CD4-positive, alpha-beta T cell treated with Interleukin-2 at 100 ng/mL for 4 hours (primary cell): ENCODE measurements around the gene TMEM95.
A peak's percentile ranks its signal among the peaks of the same experiment; 100 is the strongest.

Source experiments
- DNase-seq: peaks from one replicate; pipeline ENCODE4 v3.0.0-alpha.2; 2020; ENCODE audit warnings: low spot score

The TMEM95 gene, protein sequence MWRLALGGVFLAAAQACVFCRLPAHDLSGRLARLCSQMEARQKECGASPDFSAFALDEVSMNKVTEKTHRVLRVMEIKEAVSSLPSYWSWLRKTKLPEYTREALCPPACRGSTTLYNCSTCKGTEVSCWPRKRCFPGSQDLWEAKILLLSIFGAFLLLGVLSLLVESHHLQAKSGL

DNA sequence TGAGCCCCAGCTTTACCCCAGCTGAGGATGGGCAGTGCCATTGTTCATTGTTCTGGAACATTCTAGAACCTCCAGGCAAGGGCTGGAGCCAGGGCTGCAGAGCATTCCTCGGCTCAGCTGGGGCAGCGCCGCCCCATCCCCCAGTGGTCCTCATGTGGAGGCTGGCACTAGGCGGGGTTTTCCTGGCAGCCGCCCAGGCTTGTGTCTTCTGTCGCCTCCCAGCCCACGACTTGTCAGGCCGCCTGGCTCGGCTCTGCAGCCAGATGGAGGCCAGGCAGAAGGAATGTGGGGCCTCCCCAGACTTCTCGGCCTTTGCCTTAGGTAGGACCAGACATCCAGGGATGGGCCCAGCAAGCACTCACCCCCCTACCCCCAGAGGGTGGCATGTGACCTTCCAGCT, at the start of gene TMEM95:
TSS of gene TMEM95 (plus strand) at position 104 of the 400 bp plus-strand sequence. CDS start at position 153, 49 bp downstream.
- DNase-seq = no peak

DNA sequence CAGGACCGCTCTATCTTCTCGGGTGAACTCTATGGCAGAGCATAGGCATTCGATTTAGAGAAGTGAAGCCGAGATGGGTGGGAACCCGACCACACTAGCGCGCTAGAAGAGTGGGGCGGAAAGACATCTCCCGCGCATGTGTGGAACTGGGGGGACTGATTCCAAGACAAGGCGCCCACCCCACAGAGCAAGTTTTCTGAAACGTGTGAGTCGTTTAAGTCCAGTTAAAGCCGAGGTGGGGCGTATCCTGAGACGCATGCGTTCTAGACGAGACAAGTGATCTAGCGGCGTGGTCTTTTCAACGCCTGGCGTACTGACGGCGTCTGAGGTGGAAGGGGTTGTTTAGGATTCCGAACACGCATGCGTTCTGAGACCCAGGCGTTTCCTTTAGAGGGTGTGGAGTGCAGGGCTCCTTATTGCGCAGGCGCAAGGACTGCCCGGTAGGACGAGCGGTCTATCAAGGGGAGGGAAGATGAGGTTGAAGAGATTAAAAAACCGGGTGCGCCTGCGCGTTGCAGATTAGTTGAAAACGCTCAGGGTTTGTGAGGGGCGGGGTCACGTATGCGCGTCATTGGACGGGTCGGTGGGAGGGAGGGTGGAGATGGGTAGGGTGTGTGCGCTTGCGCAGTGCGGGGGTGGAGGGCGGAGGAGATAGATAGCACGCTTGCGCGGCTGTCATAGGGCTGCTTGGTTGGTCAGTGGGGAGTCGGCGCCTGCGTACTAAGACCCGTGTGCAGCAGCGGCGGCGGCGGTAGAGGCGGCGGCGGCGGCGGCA, 47.9 kb upstream of the TMEM95 start, which contains the start of gene EIF5A:
TSS of gene EIF5A (plus strand) at position 718 of the 775 bp plus-strand sequence. CDS start 2,008 bp downstream, outside the sequence.
- DNase-seq = peak; percentile 100

DNA sequence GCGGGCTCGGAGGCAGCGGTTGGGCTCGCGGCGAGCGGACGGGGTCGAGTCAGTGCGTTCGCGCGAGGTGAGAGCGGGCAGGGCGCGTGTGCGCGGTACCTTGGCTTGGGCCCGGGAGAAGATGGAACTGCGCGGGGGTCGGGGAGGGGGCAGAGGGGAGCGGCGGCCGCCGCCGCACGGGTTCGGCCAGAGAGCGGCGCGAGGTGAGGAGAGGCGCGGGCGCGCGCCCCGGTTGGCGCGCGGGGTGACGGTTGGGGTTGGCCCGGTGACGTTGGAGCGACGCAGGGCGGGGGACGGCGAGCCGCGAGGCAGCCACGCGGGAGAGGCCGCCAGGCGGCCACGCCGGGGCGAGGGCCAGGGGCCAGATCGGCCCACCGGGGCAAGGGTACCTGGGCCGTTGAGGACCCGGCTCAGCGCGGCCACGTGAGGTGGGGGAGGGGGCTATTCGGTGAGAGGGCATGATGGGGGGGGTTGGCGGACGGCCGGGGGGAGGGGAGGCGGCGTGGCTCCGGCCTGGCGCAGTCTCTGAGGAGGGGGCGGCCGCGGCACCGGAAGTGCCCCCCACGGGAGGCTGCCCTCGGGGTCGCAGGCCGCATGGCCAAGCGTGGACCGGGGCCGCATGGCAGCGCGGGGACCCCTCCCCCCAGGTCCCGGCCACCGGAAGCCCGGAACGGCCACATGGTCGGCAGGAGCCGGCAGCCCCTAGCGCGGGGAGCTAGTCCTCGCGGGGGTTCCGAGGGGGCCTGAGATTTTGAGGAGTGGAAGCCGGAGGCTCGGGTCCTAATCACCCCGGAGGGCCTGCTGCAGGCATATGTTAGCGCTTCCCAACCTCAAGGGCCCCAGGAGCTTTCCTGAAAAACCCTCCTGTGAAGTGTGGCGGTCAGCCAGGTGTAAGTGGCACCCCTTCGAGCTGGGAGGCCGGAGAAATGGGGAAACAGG, 47.0 kb upstream of the TMEM95 start:
- peak; percentile 43 for DNase-seq

DNA sequence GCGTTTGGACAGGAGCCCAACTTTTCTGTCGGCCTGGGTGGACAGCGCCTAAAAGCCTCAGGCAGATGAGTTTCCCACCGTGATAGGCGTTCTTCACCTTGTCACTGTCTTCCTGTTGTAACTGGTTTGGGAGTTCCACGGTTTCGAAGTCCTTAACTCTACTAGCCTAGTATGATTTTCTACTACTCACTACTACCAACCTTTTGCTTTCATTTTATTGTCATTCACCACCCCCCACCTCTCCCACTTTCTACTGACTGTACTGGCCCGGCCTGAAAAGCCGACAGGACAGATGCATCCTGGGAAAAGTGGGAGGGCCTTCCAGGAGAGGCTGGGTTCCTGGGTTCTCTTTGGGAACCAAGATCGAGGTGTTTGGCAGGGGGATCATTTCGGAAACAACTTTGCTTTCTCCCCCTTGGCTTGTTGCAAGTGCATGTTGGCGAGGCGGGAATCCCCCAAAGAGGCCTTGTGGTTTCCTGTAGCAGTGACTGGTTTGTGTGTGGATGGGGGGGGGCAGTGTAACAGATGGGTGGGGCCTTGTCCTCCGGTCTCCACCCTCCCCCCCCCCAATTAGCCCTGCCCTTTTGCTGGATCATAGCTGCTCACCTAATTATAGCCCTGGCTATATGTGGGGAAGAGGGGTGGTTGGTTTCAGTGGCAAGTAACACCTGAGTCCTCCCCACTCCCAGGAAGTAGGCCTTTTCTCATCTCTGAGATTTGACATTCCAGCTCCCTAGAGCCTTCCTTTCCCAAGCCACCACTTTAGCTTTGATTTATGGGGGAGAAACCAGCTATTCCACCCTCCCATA, 46.1 kb upstream of the TMEM95 start:
- peak; percentile 93 for DNase-seq

DNA sequence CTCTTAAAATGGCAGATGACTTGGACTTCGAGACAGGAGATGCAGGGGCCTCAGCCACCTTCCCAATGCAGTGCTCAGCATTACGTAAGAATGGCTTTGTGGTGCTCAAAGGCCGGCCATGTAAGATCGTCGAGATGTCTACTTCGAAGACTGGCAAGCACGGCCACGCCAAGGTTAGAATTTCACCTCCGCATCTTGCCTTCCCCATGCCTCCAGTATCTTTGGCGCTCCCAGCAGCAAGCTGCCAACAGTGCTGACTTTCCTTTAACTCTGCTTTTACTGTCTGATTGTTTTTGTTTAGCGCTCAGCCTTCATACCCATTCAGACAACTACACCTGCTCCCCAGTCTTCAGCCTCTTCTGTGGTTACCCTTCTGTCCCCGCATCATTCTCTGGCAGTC, 45.3 kb upstream of the TMEM95 start:
- no peak for DNase-seq

DNA sequence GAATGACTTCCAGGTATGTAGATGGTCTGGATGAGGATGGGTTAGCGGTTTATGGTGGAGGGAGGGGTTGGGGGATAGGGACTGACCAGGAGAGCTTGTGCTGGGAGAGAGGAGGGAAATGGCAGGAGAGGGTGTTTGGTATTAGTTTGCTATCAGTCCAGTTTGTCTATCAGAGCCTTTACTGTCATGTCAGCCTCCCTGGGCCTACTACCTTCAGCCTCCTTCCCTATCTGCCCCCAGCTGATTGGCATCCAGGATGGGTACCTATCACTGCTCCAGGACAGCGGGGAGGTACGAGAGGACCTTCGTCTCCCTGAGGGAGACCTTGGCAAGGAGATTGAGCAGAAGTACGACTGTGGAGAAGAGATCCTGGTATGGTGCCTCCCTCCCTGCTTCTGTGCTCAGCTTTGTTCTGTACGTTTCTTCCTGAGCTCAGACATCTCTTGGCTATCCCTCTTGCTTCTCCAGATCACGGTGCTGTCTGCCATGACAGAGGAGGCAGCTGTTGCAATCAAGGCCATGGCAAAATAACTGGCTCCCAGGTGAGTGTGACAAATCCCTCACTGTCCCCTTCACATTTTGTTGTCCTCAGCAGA, 43.7 kb upstream of the TMEM95 start:
- no peak for DNase-seq

DNA sequence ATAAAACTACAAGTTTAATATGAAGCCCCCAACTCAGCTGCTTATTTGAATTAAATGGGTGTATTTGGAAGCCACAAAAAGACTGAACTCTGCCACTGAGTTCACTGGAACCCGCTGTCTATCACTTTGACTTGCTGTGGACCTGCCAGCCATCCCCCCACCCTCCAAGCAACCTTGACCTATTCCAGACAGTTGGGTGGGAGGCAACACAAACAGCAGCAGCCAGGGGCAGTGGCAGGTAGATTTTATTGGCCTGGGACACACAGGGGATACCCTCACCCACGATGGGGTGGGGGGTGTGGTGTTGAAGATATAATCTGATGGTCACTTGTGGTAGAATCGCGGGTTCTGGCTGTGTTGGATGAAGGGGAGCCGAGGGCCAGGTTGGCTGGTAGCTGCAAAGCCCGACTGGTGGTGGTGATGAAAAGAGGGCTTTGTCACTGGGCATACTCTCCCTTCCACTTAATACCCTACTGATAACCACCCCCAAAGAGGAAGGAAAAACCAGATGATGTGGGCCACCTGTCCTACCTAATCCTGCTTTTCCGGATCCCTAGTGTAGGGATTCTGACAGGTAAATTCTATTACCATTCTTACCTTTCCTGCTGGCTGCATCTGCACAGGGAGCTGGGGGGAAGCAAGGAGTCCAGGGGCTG, 42.4 kb upstream of the TMEM95 start:
- no peak for DNase-seq

DNA sequence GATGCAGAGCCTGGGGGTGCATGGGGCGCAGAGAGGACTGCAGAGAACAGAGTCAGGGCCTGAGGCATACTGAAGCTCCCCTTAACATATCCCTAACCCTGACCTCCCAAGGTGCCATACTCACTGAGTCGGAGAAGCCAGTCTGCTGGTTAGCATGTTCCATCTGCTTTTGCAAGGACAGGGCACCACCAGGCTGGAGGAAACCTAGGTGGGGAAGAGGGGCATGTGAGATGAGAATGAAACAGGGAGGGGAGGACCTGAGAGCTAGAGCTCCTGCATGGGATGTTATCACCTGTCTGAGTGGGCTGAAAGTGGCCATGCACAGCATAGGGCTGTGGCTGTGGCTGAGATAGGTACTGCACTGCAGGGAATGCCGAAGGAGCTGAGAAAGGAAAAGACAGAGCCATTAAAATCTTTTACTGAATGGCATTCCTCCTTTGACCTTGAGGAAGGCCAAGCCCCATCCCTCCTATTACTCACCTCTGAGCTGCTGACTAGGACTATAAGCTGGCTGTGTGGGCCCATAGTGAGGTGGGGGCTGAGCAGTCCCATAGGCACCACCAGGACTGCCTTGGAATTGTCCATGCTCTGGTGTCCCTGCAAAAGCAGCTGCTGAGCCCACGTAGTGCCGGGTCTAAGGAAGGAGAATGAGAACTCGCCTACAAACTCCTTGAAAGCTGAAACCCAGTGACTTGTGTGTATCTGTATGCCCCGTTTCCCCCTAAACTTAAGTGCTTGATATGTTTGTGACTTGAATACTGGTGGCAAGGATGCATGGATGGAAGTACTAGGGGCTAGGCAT, 41.7 kb upstream of the TMEM95 start:
- DNase-seq = no peak

DNA sequence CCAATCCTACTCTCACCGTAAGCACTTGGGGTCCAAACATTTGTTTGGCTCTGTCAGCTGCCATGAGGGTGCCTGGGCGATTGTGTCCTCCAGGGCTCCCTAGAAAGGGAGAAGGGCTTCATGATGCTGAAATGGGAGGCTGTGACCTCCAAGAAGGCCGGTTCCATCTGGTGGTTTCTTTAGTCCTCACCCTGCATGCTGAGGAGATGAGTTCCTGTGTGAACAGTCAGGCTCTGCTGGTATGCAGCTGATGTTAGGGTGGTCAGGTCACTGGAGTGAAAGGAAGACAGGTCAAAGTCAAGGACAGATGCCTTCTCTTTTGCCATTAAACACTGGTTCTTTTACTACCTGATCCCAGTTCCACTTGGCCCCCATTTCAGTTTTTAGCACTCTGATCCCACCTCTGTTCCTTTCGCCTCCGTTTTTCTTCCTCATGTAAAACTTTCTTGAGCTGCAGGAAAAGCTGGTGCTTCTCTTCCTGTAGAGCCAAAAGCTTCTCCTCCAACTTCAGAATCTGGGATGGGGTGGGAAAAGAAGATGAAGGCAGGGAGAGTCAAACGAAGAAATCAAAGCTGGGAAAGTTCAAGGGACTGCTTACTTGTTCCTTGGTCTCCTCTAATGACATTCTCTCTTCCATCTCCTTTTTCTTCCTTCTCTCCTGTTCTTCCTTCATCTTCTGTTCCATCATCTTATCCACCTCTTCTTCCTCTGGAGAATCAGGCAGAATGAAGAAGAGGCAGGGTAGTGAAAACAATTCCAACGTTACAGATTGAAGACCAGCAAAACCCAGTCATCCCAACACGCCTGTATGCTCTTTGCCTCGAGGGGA, 40.9 kb upstream of the TMEM95 start:
- no peak for DNase-seq

DNA sequence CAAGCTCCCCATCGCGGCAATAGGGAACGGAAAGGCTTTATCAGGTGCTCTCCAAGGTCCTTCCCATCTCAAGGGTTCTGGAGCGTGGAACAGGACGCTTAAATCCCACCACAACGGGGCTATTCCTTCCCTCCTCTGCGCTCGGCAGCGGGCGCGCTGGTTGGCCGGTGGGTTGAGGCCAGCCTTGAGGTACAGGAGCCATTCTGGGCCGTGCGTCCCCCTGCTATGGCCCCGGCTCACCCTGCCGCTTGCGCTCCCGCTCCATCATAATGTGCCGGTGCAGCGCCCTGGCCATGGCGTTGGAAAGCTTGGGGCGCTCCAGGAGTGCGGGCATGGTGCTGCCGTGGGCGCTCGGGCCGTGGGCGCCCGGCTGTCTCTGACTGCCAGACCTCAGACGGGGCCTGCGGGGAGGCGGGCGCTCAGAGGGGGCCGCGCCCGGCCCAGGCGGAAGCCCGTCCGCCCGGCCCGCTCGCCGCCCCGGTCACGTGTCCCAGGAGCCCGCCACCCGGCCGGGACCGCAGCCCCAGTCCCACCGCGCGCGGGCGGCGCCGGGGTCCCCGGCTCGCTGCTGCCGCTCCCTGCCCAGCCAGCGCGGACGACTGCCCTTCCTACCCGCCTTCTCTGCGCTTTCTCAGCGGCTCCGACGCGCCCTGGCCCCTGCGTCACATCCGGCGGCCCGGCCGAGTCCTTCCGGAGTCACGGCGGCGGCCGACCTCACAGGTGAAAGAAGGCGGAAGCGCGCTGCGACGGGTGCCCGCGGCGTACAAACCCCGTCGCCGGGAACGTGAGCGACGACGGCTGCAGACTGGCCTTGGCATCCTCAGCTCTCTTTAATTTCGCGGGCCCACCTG, 40.0 kb upstream of the TMEM95 start, which contains the start of gene GPS2:
TSS of gene GPS2 (minus strand) at position 642 of the 851 bp plus-strand sequence. CDS start at position 334, 308 bp downstream.
- peak; percentile 92 for DNase-seq

DNA sequence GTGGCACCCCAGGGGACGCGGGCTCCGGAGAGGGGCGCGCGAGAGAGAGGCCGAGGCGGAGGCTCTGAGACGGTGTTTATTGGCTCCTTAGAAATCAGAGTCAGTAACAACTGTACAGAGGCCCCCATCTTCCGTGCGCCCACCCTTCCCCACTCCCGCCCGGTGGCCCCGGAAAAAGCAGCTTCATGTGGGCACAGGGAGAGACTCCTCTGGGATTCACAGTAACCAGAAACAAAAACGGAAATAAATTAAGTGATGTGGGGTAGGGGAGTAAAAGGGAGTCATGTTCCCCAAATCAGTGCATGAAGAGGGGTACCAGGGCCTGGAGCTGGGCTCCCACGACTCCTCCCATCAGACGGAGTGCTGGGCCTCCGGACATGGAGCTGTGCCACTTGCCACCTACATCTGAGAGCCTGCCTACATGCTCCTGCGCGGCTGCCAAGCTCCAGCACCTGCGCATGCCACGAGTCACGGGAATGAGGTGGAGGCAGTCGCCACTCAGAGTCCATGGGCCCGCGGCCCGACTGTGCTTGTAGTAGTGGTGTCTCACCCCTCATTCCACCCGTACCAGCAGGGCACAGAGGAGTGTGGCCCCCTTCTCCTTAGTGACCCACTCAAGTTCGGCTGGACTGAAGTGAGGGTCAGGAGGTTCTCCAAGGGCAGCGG, 39.3 kb upstream of the TMEM95 start:
- DNase-seq = no peak

DNA sequence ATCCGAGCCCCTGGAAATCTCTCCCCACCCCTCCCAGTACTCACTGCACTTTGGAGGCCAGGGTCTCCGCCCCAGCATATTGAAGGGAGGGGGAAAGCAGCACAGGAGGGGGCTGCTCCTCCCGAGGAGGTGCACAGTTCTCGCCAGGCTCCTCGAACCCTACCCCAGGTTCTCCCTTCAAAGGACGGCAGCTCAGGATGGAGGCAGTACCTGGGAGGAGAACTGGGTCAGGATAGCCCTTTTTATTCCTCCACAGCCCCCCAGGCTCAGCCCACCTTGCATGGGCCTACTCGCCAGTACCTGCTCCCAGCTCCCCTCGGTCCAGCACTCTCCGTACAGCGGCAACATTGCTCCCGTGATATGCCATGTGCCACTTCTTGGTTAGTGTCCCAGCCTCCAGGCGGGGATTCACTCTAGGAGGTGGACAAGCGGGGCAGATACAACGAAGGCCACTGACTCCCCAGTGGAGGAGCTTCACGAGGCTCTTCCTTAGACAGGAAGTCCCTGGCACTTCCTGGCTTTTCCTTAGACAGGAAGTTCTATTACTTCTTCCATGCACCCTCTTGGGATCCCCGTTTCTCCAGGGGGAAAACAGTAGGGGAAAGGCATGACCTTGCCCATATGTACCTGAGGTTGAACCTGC, 37.7 kb upstream of the TMEM95 start:
- DNase-seq = no peak

DNA sequence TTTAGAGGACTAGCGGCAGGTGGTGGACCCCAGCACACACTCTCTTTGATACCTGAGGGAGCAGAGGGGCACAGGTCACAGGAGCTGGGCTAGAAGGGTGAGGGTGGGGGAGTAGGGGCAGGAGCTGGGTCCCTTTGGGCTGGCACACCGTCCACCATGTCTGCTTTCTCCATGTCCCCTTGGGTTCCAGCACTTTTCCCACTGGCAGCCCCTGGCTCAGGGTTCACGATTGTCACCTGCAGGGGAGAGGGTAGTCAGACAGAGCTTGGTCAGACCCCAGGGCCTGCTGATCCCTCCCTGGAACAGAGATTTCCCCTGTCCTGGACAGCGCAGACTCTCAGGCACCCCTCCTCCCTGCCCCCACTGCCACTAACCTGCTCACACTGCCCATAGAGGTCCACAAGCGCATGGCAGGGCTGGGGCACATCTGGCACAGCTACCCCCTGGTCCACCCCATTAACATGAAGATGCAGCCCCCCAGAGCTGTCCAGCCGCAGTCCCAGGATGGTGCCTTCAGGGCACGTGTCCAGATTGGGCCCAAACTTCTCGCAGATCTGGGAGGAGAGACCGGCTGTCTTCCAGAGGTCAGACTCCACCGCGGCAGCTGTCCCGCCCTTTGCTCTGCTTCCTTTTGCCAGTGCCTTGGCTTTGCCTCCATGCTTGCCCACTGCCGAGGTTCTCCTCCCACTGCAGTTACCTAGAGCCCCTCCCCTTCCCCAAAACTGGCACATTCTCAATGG, 36.7 kb upstream of the TMEM95 start:
- DNase-seq = no peak

DNA sequence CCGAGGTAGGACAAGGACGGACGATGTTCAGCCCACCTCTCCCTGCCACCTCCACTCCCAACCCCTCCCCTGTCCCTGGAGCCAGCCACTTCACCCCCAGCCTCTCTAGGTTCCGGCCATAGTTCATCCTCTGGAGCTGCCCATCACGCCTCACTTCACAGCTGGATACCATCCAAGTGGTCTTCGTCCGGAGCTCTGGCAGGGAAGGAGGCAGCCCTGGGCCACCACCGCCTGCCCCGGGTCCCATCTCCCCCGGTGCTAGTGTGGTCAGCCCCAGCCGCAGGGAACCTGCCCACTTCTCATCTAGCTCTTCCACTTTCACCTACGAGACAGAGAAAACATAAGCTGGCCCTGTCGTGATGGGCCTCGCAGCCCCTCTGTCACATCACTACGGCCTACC, 33.5 kb upstream of the TMEM95 start:
- no peak for DNase-seq

DNA sequence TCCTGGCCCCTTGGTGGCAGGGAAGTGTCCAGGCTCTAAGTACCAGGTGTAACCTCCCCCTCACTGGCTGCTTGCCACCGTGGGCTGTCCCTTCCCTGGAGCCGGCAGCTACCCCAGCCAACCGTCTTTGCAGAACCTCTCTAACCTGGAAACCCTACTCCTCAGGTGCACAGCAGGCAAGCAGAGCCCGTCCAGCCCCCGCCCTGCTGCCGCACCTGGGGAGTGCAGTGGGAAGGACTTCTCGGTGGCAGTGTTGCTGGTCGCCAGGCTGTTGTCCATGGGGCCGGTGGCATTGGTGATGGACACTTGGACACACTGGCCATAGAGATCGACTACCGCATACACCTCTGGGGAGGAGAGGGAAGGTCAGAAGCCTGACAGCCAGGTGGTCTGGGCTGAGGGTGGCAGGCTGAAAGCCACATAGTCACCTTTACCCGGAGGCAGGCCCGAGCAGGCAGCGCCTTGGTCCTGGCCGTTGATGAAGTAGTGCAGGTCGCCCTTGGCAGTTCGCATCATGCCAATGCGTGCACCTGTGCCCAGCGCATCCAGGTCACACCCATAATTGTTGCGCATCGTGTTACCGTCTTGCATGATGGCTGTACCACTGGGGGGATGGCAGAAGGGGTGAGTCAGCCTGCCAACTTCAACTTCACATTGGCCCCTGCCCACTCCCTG, 32.3 kb upstream of the TMEM95 start:
- DNase-seq = no peak
